HEK293T (cell line): Measurements from ENCODE around the gene USP34.

ENCODE experiments used
- ARNT ChIP-seq: fragments of 450-650 bp; IDR thresholded peaks from 2 replicates; pipeline ENCODE4 v1.6.1; 2017; ENCODE audit warnings: mild to moderate bottlenecking
- BHLHE40 ChIP-seq: fragments of 450-650 bp; IDR thresholded peaks from 2 replicates; pipeline ENCODE4 v1.6.1; 2016; ENCODE audit warnings: mild to moderate bottlenecking, moderate library complexity, borderline replicate concordance
- CTBP1 ChIP-seq: fragments of 450-650 bp; IDR thresholded peaks from 2 replicates; pipeline ENCODE4 v1.6.1; 2016; ENCODE audit warnings: borderline replicate concordance
- ELF4 ChIP-seq: fragments of 450-650 bp; IDR thresholded peaks from 2 replicates; pipeline ENCODE4 v1.6.1; 2017; ENCODE audit warnings: antibody characterized with exemption
- FOXA1 ChIP-seq: fragments of 450-650 bp; IDR thresholded peaks from 2 replicates; pipeline ENCODE4 v1.6.1; 2016; ENCODE audit warnings: mild to moderate bottlenecking
- FOXK2 ChIP-seq: fragments of 450-650 bp; IDR thresholded peaks from 2 replicates; pipeline ENCODE4 v1.6.1; 2016; ENCODE audit warnings: mild to moderate bottlenecking
- HDGF ChIP-seq: fragments of 450-650 bp; IDR thresholded peaks from 2 replicates; pipeline ENCODE4 v1.6.1; 2017; ENCODE audit warnings: antibody characterized with exemption, borderline replicate concordance
- L3MBTL2 ChIP-seq: fragments of 450-650 bp; conservative IDR thresholded peaks from 2 replicates; pipeline ENCODE4 v1.6.1; 2016; ENCODE audit warnings: mild to moderate bottlenecking
- LEF1 ChIP-seq: fragments of 450-650 bp; IDR thresholded peaks from 2 replicates; pipeline ENCODE4 v1.6.1; 2017; ENCODE audit warnings: mild to moderate bottlenecking, borderline replicate concordance
- SP1 ChIP-seq: fragments of 450-650 bp; IDR thresholded peaks from 2 replicates; pipeline ENCODE4 v1.6.1; 2017
- SUZ12 ChIP-seq: fragments of 450-650 bp; IDR thresholded peaks from 2 replicates; pipeline ENCODE4 v1.6.1; 2016; ENCODE audit warnings: mild to moderate bottlenecking
- ZNF384 ChIP-seq: fragments of 450-650 bp; IDR thresholded peaks from 2 replicates; pipeline ENCODE4 v1.6.1; 2016

DNA sequence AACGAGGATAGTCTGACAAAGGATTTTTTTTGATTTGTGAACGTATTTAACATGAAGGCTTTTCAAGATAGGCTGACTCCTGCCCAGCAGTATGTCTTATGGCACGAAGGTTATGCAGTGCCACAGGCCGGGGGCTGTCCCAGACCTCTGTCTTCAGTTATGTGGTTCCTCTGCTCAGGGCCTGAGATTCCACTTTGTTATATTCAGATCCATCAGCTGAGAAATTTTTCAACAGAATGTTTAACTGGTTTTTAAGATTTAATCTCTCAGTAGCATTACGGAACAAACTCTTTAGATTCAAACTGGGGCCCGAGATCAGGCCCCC, 288.9 kb downstream of the USP34 start:
- TF ChIP-seq BHLHE40 (no peak), SP1 (no peak), L3MBTL2 (no peak), CTBP1 (no peak), ELF4 (no peak), FOXA1 (no peak), FOXK2 (no peak), ZNF384 (no peak), LEF1 (no peak), ARNT (no peak), HDGF (no peak), SUZ12 (no peak)
